Prostate gland (tissue), 2 donors: ENCODE measurements around the gene WFIKKN1. TPM values are rescaled to one million over a fixed set of nuclear protein-coding genes. Genes with fewer than 3 reads are reported as not detected.

Source experiments
- DNase-seq: peaks from one replicate; pipeline ENCODE4 v3.0.0-alpha.2; 2019; ENCODE audit warnings: low spot score
- H3K27ac ChIP-seq, 2 donors: fragments of 200-600 bp; sonication (generic); 2 replicates each; pipeline ENCODE4 v1.5.1; 2017 to 2019
- H3K27me3 ChIP-seq: fragments of 200-600 bp; sonication (generic); replicated peaks from 2 replicates; pipeline ENCODE4 v1.5.1; 2019; ENCODE audit not compliant: insufficient read depth
- H3K36me3 ChIP-seq, 2 donors: fragments of 200-600 bp; sonication (generic); 1 replicate in 1 of 2; 2 replicates in 1 of 2; pipeline versions ENCODE4 v1.5.1 to v1.8.1; 2017 to 2019
- H3K4me1 ChIP-seq: fragments of 200-600 bp; sonication (generic); replicated peaks from 2 replicates; pipeline ENCODE4 v1.5.1; 2019
- H3K4me3 ChIP-seq, 2 donors: fragments of 200-600 bp; sonication (generic); 2 replicates each; pipeline ENCODE4 v1.5.1; 2017 to 2019
- H3K9me3 ChIP-seq: fragments of 200-600 bp; sonication (generic); 2 replicates; pipeline ENCODE4 v1.5.1; 2017
- CTCF ChIP-seq, 4 experiments: fragments of 200-600 bp in 2 of 4; fragments of 450-650 bp in 2 of 4; sonication (generic) in 2 of 4; IDR thresholded peaks; 1 replicate in 3 of 4; 2 replicates in 1 of 4; pipeline ENCODE4 v1.5.1; 2016 to 2019; ENCODE audit warnings: antibody characterized with exemption in 4 of 4, mild to moderate bottlenecking in 2 of 4, moderate library complexity in 2 of 4
- POLR2A ChIP-seq: fragments of 450-650 bp; IDR thresholded peaks from one replicate; pipeline ENCODE4 v1.6.1; 2016; ENCODE audit warnings: antibody characterized with exemption, mild to moderate bottlenecking
- POLR2AphosphoS5 ChIP-seq: sonication (generic); formaldehyde crosslinking; IDR thresholded peaks from one replicate; pipeline ENCODE4 v1.6.1; 2017; ENCODE audit warnings: antibody characterized with exemption
- WGBS: methylation state at CpG from one replicate; pipeline ENCODE4 v1.1.5; 2018; 5-methylcytosine and 5-hydroxymethylcytosine counted together
- intact Hi-C: fragments of 100-400 bp; cut with DNase I; formaldehyde crosslinking; loops from one replicate; pipeline ENCODE4 v1.14.2; 2022
- total RNA-seq, 2 donors: library from RNA; depleted of rRNA; stranded (reverse); fragments of >200 nt; gene quantifications; one replicate each; pipeline ENCODE4 v1.1.0, GENCODE V29; 2016

Gene WFIKKN1
- total RNA-seq, 2 donors from 2014 or later: 1.5 to 1.9 TPM

GRCh38 chr16:626787-627453, 3.9 kb upstream of the WFIKKN1 start:
- H3K9me3 ChIP-seq: no peaks in the 10 kb centered on the region
- peaks cover 6% of the 10 kb centered on the region for H3K4me1 ChIP-seq
- peaks cover 0 to 3% of the 10 kb centered on the region in 2 donors for H3K36me3 ChIP-seq
- no peak overlapping the region for H3K4me3 ChIP-seq
- no peak for TF ChIP-seq CTCF (IDR thresholded peaks at IDR 0.05)
- TF ChIP-seq POLR2A: no peak
- no peak for TF ChIP-seq POLR2AphosphoS5
- DNase-seq: no peak
- intact Hi-C loops: no loop called here
- WGBS: 91% methylated on average over 29 of the region's 29 CpGs
- no peaks in the 10 kb centered on the region for H3K27me3 ChIP-seq
- H3K27ac ChIP-seq: no peak overlapping the region

GRCh38 chr16:627454-628239, 3.1 kb upstream of the WFIKKN1 start:
- TF ChIP-seq POLR2A (no peak), POLR2AphosphoS5 (no peak), CTCF (IDR thresholded peaks at IDR 0.05) (no peak)
- no peaks in the 10 kb centered on the region for H3K9me3 ChIP-seq
- no peaks in the 10 kb centered on the region for H3K27me3 ChIP-seq
- 77% methylated on average over 46 of the region's 50 CpGs for WGBS
- no peak overlapping the region for H3K27ac ChIP-seq
- H3K4me1 ChIP-seq: no peaks in the 10 kb centered on the region
- H3K36me3 ChIP-seq: peaks cover 0 to 3% of the 10 kb centered on the region in 2 donors
- H3K4me3 ChIP-seq: no peak overlapping the region
- intact Hi-C loops: no loop called here
- no peak for DNase-seq

DNA sequence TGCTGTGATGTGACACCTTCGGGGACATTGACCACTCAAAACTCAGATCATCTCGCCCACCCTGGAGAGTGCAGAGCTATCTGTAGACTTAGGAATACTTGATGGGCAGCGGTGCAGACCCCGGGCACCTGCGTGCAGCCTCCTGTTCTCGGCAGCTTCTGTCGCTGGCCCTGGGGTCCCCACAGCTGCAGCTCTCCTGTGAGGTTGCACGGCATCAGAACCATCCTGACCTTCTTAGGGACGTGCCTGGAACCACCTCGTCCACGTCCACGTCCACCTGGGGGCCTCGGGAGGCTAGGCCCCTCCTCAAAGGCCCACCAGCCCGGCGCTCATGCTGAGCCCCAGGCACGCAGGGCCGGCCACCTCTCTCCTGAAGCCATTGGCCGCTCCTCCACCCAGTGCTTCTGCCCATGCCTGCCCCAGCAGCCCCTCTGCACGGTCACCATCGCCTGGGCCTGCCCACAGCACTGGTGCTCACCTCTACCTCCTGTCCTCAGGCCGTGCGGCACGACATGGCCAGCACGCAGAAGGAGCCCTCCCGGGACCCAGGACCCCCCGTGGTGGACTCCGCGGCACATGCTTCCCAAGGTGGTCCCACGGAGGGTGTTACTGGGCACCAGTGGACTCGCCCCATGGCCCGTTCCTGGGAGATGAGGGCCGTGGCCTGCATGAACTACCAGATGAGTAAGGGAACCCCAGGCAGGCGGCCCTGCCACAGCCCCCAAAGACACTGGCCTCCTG, 2.3 kb upstream of the WFIKKN1 start:
- 91% methylated on average over 33 of the region's 33 CpGs for WGBS
- no peak overlapping the region for H3K4me3 ChIP-seq
- no peaks in the 10 kb centered on the region for H3K9me3 ChIP-seq
- H3K4me1 ChIP-seq: no peaks in the 10 kb centered on the region
- TF ChIP-seq POLR2AphosphoS5 (no peak), POLR2A (no peak), CTCF (IDR thresholded peaks at IDR 0.05) (no peak)
- no peak for DNase-seq
- H3K27ac ChIP-seq: no peak overlapping the region
- H3K36me3 ChIP-seq: peaks cover 0 to 3% of the 10 kb centered on the region in 2 donors
- intact Hi-C loops: no loop called here
- no peaks in the 10 kb centered on the region for H3K27me3 ChIP-seq

DNA sequence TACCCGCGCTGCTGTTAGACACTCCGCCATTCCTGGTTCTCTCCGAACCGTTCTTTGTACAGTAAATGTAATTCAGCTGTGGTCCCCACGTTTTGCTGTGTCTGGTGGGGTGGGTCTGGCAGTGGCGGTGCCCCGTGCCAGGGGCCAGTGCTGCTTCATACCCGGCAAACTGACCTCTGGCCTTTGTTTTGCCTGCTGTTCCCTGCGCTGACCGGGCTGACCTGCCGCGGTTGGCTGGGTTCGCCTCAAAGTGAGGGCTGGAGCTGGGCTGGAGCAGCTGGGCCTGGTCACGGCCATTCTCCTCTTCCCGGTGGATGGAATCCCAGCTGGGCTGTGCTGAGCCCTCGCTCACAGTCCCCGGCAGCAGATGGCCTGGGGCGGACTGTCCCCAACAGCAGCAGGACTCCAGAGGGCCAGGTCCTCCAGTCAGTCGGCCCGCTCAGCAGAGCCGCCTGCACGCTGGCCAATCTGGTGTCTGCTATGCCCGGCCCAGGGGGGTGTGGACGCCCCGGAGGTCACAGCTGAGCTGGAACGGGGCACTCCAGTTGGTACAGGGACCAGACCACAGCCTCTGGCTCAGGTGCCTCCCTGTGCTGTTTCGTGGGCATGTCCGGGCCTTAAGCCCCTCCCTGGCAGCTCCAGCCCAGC, 1.5 kb upstream of the WFIKKN1 start:
- DNase-seq: no peak
- no peak overlapping the region for H3K4me3 ChIP-seq
- intact Hi-C loops: no loop called here

More for the DNA sequence above, 1.5 kb upstream of the WFIKKN1 start:
- Histone ChIP-seq H3K4me1 (no peaks in the 10 kb centered on the region), H3K36me3 (peaks cover 0 to 3% of the 10 kb centered on the region in 2 donors), H3K27ac (no peak overlapping the region), H3K9me3 (no peaks in the 10 kb centered on the region), H3K27me3 (no peaks in the 10 kb centered on the region)
- WGBS: 73% methylated on average over 28 of the region's 29 CpGs
- TF ChIP-seq POLR2A (no peak), POLR2AphosphoS5 (no peak), CTCF (IDR thresholded peaks at IDR 0.05) (no peak)
